Thoracic aorta (tissue), 2 donors: ENCODE data around the gene PTPRB. TPM values are rescaled to one million over a fixed set of nuclear protein-coding genes. Genes with fewer than 3 reads are reported as not detected.

Experiments used
- ATAC-seq: fragments of 150-250 bp; one replicate; pipeline ENCODE4 v1.8.0; 2017; ENCODE audit warnings: low read depth; ENCODE audit not compliant: insufficient number of reproducible peaks, low FRiP score
- DNase-seq: peaks from one replicate; pipeline ENCODE4 v3.0.0-alpha.2; 2020; ENCODE audit warnings: low spot score
- H3K27ac ChIP-seq, 2 donors: fragments of 200-600 bp; sonication (generic); 1 replicate in 1 of 2; 2 replicates in 1 of 2; pipeline ENCODE4 v1.5.1; 2016; ENCODE audit warnings: mild to moderate bottlenecking in 2 of 2, moderate library complexity in 2 of 2
- H3K27me3 ChIP-seq: fragments of 200-600 bp; sonication (generic); replicated peaks from 2 replicates; pipeline ENCODE4 v1.6.0; 2016; ENCODE audit warnings: mild to moderate bottlenecking; ENCODE audit not compliant: insufficient read depth
- H3K36me3 ChIP-seq: fragments of 200-600 bp; sonication (generic); one replicate; pipeline ENCODE4 v1.5.1; 2016
- H3K4me1 ChIP-seq, 2 donors: fragments of 200-600 bp; sonication (generic); 1 replicate in 1 of 2; 2 replicates in 1 of 2; pipeline versions ENCODE4 v1.5.1 to v1.6.0; 2016; ENCODE audit warnings: low read depth in 2 of 2, mild to moderate bottlenecking in 1 of 2; ENCODE audit not compliant: control insufficient read depth in 1 of 2
- H3K4me3 ChIP-seq: fragments of 200-600 bp; sonication (generic); 2 replicates; pipeline ENCODE4 v1.5.1; 2016; ENCODE audit warnings: mild to moderate bottlenecking
- H3K9me3 ChIP-seq: fragments of 200-600 bp; sonication (generic); 2 replicates; pipeline ENCODE4 v1.5.1; 2016
- total RNA-seq, 2 donors: library from RNA; depleted of rRNA; stranded (reverse); fragments of >200 nt; gene quantifications; one replicate each; pipeline versions ENCODE4 v1.1.0 to v1.2.3, GENCODE V29; 2016
- TF ChIP-seq, protein P1 (sequence below): fragments of 200-600 bp; sonication (generic); IDR thresholded peaks from one replicate; pipeline ENCODE4 v1.5.1; 2019; ENCODE audit warnings: antibody characterized with exemption

Gene PTPRB
- total RNA-seq, 2 donors from 2014 or later = 21.9 to 39.0 TPM

- H3K9me3 ChIP-seq = no peaks in the 10 kb centered on the region
- no peaks in the 10 kb centered on the region for H3K36me3 ChIP-seq
- H3K27ac ChIP-seq = no peak overlapping the region
- ATAC-seq (no peak), DNase-seq (no peak)
- no peaks in the 10 kb centered on the region for H3K4me1 ChIP-seq
- no peak overlapping the region for H3K4me3 ChIP-seq
- H3K27me3 ChIP-seq = no peaks in the 10 kb centered on the region
- TF ChIP-seq, protein P1, sequence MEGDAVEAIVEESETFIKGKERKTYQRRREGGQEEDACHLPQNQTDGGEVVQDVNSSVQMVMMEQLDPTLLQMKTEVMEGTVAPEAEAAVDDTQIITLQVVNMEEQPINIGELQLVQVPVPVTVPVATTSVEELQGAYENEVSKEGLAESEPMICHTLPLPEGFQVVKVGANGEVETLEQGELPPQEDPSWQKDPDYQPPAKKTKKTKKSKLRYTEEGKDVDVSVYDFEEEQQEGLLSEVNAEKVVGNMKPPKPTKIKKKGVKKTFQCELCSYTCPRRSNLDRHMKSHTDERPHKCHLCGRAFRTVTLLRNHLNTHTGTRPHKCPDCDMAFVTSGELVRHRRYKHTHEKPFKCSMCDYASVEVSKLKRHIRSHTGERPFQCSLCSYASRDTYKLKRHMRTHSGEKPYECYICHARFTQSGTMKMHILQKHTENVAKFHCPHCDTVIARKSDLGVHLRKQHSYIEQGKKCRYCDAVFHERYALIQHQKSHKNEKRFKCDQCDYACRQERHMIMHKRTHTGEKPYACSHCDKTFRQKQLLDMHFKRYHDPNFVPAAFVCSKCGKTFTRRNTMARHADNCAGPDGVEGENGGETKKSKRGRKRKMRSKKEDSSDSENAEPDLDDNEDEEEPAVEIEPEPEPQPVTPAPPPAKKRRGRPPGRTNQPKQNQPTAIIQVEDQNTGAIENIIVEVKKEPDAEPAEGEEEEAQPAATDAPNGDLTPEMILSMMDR = no peak
These were observed 150.6 kb downstream of the PTPRB start for GRCh38 chr12:70486588-70486987.

- no peaks in the 10 kb centered on the region for H3K27me3 ChIP-seq
- H3K36me3 ChIP-seq = no peaks in the 10 kb centered on the region
- ATAC-seq (no peak), DNase-seq (no peak)
- H3K27ac ChIP-seq = no peak overlapping the region
- no peaks in the 10 kb centered on the region for H3K4me1 ChIP-seq
- no peak overlapping the region for H3K4me3 ChIP-seq
- H3K9me3 ChIP-seq = no peaks in the 10 kb centered on the region
- TF ChIP-seq, protein P1 = no peak
These were observed 151.5 kb downstream of the PTPRB start for GRCh38 chr12:70485704-70486103.

GRCh38 chr12:70484464-70484863 is 152.8 kb downstream of the PTPRB start:
- no peaks in the 10 kb centered on the region for H3K27me3 ChIP-seq
- TF ChIP-seq, protein P1 = no peak
- DNase-seq = no peak
- ATAC-seq = no peak
- H3K4me3 ChIP-seq = no peak overlapping the region
- H3K27ac ChIP-seq = no peak overlapping the region
- H3K4me1 ChIP-seq = no peaks in the 10 kb centered on the region
- H3K9me3 ChIP-seq = no peaks in the 10 kb centered on the region
- no peaks in the 10 kb centered on the region for H3K36me3 ChIP-seq

- no peaks in the 10 kb centered on the region for H3K36me3 ChIP-seq
- H3K27me3 ChIP-seq = no peaks in the 10 kb centered on the region
- no peak overlapping the region for H3K4me3 ChIP-seq
- H3K9me3 ChIP-seq = no peaks in the 10 kb centered on the region
- no peak for DNase-seq
- TF ChIP-seq, protein P1 = no peak
- no peak for ATAC-seq
- no peaks in the 10 kb centered on the region for H3K4me1 ChIP-seq
- H3K27ac ChIP-seq = no peak overlapping the region
These were observed 154.5 kb downstream of the PTPRB start for GRCh38 chr12:70482764-70483163.

- Histone ChIP-seq H3K9me3 (no peaks in the 10 kb centered on the region), H3K4me3 (no peak overlapping the region), H3K4me1 (no peaks in the 10 kb centered on the region), H3K27me3 (no peaks in the 10 kb centered on the region), H3K36me3 (no peaks in the 10 kb centered on the region), H3K27ac (no peak overlapping the region)
- no peak for DNase-seq
- TF ChIP-seq, protein P1 = no peak
- ATAC-seq = no peak
These were observed 167.9 kb downstream of the PTPRB start for GRCh38 chr12:70469221-70469820.
